Testis (tissue), 2 donors: ENCODE results near the gene FHL3.

Experiments used
- CTCF ChIP-seq, 3 experiments: fragments of 450-650 bp in 2 of 3; fragments of 200-600 bp in 1 of 3; sonication (generic) in 1 of 3; IDR thresholded peaks; one replicate each; pipeline ENCODE4 v1.5.1; 2016 to 2019; ENCODE audit warnings: antibody characterized with exemption in 3 of 3, mild to moderate bottlenecking in 2 of 3, moderate library complexity in 1 of 3
- POLR2A ChIP-seq: fragments of 450-650 bp; IDR thresholded peaks from one replicate; pipeline ENCODE4 v1.6.1; 2017; ENCODE audit warnings: antibody characterized with exemption, mild to moderate bottlenecking, moderate library complexity

GRCh38 chr1:37999430-38000232 lies 5.7 kb downstream of the FHL3 start:
- TF ChIP-seq CTCF (IDR thresholded peaks at IDR 0.05) = no peak
- TF ChIP-seq POLR2A = no peak
